ENCODE data around the gene PSME2.

The PSME2 gene, protein sequence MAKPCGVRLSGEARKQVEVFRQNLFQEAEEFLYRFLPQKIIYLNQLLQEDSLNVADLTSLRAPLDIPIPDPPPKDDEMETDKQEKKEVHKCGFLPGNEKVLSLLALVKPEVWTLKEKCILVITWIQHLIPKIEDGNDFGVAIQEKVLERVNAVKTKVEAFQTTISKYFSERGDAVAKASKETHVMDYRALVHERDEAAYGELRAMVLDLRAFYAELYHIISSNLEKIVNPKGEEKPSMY

DNA sequence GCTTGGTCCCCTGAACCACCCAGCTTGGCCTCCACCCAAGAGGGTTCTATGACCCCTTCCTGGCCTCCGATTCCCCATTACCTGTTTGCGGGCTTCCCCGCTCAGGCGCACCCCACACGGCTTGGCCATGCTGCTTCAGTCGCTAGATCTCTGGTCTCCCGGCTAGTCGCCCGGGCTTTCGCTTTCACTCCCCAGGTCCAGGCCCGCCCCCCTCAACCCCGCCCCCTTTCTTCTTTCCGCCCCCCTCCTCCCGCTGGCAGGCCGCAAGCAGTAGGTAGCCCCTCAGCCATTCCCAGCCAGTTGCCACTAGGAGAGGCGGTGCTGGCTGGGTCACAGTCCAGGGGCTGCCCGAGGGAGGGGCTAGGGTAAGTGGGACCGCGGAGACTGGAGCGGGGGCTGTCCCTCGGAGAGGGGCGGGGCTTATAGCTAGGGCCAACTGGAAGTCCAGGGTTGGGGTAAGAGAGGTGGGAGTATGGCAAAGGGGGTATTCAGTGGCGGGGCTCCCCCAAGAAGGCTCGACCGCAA lies at the start of gene PSME2:
TSS of gene PSME2 (minus strand) at position 158 of the 525 bp plus-strand sequence. CDS start at position 129, 29 bp downstream.
- peak; percentile 96 for DNase-seq

DNA sequence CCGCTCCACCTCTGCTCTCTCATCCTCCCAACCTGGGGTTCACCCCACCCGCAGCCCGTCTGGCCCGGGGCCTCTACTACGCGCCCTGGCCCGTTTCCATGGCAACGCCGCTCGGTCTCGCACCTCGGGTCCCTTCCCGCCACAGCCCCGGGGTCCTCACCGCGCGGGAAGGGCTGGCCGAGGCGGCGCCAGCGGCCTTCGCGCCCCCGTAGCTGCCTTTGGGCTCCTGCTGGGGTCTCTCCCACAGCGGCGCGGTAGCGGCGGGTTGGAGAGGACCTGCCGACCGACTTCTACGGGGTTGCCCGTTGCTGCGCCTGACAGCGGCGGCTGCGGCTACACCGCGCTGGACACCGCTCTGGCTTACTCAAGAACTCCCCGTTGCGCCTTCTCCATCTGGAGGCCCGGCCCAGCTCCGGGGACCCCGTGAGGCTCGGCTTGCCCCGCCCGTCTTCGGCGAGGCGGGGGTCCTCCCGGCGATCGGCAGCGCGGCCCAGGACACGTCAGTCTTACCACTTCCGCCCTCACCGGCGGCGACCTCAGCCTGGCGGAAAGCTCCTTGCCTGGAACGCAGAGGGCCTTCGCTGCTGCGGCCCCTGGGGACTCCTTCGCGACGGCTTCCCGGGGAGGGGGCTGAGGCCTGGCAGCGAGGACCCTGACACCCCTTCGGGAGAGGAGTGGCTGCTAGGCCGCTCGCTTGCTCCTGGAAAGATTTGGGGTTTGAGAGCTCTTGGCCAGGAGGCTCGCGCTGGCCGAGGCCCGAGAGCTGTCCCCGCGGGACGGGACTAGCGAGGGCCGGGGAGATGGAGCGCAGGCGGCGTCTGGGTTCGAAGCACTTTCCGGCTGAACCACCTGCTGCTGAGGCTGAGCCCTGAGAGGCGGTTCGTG lies 49.0 kb upstream of the PSME2 start, which contains the start of gene TM9SF1:
TSS of gene TM9SF1 (minus strand) at position 256 of the 885 bp plus-strand sequence. CDS start 422 bp downstream, outside the sequence.
- peak; percentile 85 for DNase-seq

DNA sequence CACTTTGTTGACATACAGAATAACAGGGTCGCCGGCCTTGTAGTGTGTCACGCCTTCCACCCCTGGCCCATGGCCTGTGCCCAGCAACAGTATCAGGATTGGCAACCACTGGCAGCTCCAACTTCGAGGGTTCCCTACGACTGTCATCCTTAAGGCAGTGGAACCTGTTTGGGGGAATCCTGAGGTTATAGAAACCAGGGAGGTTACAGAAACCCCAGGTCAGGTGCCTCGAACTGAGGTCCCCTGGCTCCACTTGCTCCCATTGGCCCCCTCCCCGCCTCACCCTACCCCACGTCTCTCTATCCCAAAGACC lies 48.4 kb upstream of the PSME2 start:
- DNase-seq = no peak

- no peak for DNase-seq
Measured at GRCh38 chr14:24194186-24194872, 47.9 kb upstream of the PSME2 start.

GRCh38 chr14:24192933-24193332 lies 46.5 kb upstream of the PSME2 start:
- no peak for DNase-seq

GRCh38 chr14:24190416-24190815 lies 44.0 kb upstream of the PSME2 start:
- no peak for DNase-seq

GRCh38 chr14:24189460-24189859 lies 43.0 kb upstream of the PSME2 start:
- DNase-seq = no peak

DNA sequence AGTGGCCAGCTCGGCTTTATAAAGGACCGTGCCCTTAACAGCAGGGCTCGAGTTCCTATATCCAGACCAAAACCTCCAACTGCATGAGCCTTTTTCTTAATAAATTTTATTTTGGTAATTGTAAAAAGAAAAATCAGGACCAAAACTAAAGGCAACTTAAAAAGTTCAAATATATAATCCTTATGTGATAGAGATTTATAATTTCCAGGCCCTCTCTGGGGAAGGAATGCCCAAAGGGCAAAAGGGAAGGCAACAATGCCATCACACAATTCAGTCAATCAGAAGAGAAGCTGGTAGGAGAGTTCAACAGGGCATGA lies 42.6 kb upstream of the PSME2 start:
- no peak for DNase-seq

GRCh38 chr14:24188251-24189058 lies 42.0 kb upstream of the PSME2 start, which contains the start of gene IPO4:
TSS of gene IPO4 (minus strand) at chr14:24188816. CDS start at chr14:24188787, 29 bp downstream.
- peak; percentile 92 for DNase-seq

DNA sequence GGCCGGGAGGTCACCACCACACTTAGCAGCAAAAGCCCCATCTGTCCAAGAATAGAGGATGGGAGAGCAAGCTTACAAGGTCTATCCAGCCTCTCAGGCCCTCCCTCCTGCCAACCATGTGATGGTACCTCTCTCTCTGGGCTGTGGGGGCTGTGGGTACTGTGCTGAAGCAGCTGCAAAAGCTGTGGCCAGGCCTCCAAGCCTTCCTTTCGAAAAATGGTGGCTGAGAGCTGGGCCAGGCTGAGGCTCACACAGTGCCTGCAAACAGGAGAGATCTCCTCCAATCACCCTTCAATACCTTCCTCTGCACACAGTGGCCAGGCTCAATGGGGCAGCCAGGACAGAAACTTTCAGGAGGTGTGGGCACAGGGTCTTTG lies 41.1 kb upstream of the PSME2 start:
- no peak for DNase-seq

DNA sequence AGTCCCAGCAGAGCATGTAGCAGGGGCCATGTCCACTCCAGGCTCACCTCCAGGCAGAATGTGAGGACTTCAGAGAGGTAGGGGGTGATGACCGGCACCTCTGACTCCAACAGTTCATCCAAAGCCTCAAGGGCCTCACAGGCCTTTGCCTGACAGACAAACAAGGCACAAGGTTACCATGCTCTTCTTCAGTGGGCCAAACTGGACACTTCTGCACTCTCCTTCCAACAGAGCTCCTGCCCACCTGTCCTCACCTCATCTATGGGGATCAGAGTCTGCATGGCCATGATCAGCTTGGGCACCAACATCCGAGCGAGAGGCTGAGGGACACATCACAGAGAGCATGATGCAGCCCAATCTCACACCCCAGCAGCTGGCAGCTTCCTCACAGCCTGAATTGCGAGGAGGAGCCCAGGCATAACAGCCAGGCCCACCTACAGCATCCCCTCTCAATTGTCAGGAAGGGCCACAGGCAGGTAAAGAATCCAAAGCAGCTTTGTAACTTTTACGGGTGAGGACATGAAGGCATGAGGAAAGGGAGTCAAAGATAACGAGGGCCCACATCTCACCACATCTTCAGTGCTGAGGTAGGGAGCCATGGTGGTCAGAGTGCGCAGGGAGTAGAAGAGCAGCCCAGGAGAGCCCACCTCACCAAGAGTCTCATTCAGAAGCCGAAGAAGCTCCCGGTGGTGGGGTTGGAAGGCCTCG lies 40.6 kb upstream of the PSME2 start:
- DNase-seq = no peak

GRCh38 chr14:24185741-24186140 lies 39.3 kb upstream of the PSME2 start:
- DNase-seq = no peak

DNA sequence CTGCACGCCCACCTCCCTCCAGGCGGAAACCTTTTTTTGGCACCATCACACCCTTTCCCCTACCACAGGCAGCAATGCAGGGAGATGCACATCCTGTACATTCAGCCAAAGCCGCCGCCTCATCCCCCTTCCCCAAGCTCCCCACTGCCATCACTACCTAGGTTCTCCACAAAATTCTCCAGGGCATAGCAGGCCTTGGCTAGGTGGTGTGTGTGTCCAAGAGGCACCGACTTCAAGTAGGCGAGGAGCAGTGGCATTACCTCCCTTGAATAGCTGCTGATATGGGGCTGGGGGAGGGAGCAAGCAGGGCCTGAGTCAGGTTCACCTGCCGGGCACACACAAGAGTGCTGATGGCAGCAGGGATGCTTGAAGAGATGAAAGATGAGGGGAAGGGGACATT lies 38.6 kb upstream of the PSME2 start:
- DNase-seq = no peak

GRCh38 chr14:24184104-24184970 lies 37.9 kb upstream of the PSME2 start:
- no peak for DNase-seq

- no peak for DNase-seq
Measured at GRCh38 chr14:24183014-24183481, 36.6 kb upstream of the PSME2 start.

DNA sequence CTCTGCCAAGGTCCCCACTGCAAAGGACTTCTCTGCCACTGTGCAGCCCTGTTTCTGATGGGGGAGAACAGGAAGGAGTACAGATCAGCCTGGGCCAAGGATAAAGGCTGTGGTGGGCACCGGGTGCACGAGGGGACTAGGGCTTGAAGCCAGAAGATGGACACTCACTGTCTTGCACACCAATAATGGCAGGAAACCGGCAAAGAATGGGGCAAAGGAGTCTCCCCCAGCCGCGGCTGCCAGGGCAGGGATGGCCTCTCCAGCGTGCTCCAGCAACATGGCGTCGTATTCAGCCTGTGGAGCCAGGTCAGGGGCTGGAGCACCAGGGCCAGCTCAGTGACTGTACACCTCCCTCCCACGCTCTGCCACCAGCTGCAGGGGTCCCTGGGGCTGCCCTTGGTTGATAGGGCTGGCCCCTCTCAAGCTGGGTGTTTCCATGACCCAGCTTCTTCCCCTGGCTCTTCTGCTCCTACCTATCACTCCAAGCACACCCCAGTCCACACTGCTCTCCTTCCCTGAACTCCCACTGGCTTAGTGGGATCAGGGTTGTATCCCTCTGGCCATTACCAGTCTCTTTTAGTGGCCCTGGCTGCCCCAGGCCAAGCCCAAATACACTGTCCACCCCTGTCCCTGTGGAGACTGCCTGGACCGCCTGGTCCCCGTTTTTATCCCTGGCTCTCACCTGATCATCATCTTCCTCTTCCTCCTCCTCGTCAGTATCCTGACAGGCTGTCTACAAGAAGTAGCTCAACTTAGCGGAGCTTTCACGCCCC lies 35.9 kb upstream of the PSME2 start:
- no peak for DNase-seq

DNA sequence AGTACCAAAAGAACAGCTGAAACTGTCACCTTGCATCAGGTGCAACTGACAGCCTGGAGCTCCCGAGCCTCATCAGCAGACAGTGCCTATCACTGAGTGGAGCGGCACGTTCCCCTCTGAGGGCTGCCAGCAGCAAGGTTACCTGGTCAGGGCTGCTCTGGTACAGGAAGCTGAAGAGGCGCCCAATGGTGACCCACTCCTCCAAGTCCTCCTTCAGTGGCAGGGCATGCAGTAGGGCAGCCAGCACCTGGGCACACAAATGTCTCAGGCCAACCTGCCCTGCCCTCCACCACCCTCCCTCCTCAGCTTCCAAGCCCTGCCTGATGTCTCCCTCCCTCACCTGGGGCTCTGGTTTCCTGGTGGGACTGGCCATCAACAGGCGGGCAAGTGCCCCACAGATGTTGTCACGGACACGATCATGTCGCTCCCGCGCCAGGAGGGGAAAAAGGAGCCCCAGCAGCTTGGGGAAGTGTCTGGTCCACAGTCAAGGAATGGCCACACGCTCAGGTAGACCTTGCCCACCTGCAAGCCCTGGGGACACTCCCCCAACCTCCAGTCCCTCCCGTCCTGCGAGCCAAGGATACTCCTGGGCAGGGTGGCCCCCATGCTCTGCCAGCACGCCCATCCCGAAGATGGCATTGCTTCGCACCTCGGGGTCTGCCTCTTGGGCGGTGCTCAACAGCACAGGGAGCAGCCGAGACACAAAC lies 35.1 kb upstream of the PSME2 start:
- DNase-seq = no peak

DNA sequence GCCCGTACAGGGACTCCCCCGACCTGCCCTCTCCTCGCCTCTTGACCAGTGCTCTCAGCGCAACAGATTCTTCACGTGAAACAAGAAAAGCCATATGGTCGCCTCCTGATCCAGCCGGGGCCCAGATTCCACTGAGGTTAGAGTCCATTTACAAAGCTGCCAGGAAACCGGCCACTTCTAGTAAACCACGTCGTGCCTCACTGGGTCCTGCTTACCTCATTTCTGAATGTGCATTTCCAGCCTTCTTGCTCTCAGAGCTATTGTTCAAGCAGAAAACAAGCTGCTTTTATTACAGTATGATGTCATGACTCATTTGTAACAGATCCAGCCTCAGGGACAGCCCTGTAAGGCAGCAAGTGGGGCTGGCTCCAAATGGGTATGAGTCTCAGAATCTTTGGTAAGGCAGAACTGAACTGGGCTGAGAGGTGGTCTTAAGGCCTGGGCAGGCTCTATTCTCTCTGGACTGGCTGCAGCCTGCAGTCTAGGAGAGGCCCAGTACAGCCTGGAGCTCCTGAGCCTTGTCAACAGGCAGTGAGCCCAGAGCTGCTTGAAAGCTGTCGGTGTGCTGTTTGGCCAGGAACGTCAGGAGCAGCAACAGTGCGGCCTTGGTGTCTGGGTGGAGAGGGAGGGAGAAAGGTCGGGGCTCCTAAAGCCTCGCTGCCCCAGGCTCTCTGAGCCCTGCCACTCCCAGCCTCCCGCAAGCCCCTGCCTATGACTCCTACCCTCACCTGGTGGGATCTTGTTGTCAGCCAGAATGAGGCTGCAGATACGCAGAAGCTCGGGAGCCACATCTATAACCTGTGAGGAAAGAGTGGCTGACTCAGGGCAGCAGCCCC lies 33.8 kb upstream of the PSME2 start:
- no peak for DNase-seq
